ENCODE measurements around the gene PCGF2.

DNA sequence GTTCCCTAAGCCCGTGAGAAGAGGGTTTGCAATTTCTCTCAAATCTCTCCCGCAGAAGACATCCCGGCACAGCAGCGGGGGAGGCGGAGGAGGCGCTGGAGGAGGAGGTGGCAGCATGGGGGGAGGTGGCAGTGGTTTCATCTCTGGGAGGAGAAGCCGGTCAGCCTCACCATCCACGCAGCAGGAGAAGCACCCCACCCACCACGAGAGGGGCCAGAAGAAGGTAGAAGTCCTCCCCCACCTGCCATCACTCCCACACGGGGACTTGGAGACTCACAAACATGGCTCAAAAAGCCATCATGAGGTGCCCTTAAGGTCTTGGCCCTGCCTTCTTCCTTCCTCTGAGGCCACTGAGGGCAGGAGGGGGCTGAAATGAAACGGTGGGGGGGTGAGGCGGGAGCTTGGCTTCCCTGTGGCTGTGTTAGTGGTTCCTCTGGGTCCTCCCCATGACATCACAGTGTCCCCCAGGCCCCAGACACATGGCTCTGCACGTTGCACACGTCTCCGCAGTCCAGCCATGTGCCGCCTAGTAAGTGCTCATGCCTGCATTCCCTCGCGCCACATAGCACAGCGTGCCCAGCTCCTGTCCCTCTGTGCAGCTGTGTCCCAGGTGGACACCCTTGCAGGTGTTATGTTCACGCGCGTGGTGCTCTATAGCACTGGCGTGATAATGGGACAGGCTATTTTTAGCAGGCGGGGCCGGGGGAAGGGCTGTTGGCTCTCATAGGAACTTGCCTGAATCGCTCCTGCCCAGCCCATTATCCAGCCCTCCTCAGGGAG, 36.2 kb downstream of the PCGF2 start:
- TF ChIP-seq EZH2 (IDR thresholded peaks at IDR 0.05; ENCODE audit: borderline replicate concordance, control insufficient read depth, low read depth, low read length) (no peak), POLR2A (IDR thresholded peaks at IDR 0.05; ENCODE audit: low read depth, low read length) (peak; percentile 54)

Measured in GM12878 (cell line).